ENCODE data around the gene CSTF2. TPM values are rescaled to one million over a fixed set of nuclear protein-coding genes. Genes with fewer than 3 reads are reported as not detected.
"Not testable (repeated sequence)": the region's sequence is repeated elsewhere in the genome, so short reads cannot be mapped to it uniquely, and the experiment has no call there.

Gene CSTF2, protein sequence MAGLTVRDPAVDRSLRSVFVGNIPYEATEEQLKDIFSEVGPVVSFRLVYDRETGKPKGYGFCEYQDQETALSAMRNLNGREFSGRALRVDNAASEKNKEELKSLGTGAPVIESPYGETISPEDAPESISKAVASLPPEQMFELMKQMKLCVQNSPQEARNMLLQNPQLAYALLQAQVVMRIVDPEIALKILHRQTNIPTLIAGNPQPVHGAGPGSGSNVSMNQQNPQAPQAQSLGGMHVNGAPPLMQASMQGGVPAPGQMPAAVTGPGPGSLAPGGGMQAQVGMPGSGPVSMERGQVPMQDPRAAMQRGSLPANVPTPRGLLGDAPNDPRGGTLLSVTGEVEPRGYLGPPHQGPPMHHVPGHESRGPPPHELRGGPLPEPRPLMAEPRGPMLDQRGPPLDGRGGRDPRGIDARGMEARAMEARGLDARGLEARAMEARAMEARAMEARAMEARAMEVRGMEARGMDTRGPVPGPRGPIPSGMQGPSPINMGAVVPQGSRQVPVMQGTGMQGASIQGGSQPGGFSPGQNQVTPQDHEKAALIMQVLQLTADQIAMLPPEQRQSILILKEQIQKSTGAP
- total RNA-seq (ENCODE audit: unreplicated experiment): 17.2 TPM
- long read RNA-seq, transcript CSTF2-203 (15 exons, 2,074 nt): major isoform, 12 of 20 reads
- long read RNA-seq, partial matches to known transcripts: 1 of 20 reads
- long read RNA-seq, other reads (novel, unspliced or antisense): 4 of 20 reads

DNA sequence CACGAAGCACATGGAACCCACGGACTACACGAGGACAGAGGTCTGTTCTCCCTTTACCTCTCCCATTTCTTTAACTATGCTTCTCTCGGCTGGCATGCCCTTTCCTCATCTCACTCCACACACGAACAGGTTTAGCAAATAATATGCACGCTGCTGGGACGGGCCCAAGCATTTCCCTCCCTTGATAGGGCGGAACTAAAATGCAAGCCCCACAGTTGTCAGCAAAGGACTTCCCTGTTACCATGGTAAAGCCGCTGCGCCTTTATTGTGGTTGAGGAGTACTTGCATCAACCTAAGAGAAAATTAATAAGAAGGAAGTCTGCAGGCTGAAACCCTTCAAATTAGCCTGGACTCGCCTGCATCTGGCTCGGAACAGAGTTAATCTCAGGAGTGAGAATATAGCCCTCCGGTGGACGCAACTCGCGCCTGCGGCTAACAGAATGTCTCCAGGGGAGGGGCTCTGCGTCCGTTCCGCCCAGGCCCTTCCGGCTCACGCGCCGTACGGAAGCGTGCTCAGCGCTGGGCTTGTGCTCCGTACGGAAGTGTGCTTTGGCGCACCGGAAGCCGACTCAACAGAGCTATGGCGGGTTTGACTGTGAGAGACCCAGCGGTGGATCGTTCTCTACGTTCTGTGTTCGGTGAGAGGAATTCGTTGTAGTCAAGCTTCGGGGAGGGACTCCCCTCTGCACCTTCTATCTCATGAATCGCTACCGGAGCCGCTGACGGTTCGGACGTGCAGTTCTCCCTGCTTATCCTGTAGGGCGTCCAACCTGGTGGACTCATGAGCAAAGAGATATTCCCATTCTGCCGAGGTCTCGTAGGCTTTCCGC lies at the start of gene CSTF2:
TSS of gene CSTF2 (plus strand) at position 555 of the 830 bp plus-strand sequence. CDS start at position 581, 26 bp downstream.
- no peaks in the 10 kb centered on the region for H3K27me3 Mint-ChIP-seq (ENCODE audit: unreplicated experiment)
- H3K9me3 Mint-ChIP-seq (ENCODE audit: unreplicated experiment): no peaks in the 10 kb centered on the region
- H3K4me1 Mint-ChIP-seq (ENCODE audit: low read depth, unreplicated experiment): no peaks in the 10 kb centered on the region

DNA sequence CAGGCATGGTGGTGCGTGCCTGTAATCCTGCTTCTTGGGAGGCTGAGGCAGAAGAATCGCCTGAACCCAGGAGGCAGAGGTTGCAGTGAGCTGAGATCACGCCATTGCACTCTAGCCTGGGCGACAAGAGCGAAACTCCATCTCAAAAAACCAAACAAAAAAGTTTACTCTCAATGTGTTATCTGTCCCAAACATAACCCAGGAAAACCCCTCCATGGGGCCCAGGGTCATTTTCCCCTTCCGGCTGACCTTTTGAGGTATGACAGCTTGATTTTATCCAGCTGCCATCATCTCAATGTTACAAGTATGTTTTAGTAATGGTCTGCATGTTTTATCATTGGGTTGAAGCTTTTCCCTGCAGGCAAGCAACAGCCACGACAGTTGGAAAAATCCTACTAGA lies 23.8 kb upstream of the CSTF2 start:
- not testable (repeated sequence) for DNase-seq; H3K27me3 Mint-ChIP-seq (ENCODE audit: unreplicated experiment); H3K4me3 Mint-ChIP-seq (ENCODE audit: unreplicated experiment); H3K27ac Mint-ChIP-seq (ENCODE audit: unreplicated experiment); H3K36me3 Mint-ChIP-seq (ENCODE audit: unreplicated experiment); H3K4me1 Mint-ChIP-seq (ENCODE audit: low read depth, unreplicated experiment); H3K9me3 Mint-ChIP-seq (ENCODE audit: unreplicated experiment)

More for the DNA sequence above, at the start of gene CSTF2:
- Mint-ChIP-seq H3K4me3 (ENCODE audit: unreplicated experiment) (peak within 1 kb of the TSS; percentile 98), H3K27ac (ENCODE audit: unreplicated experiment) (peak within 1 kb of the TSS; percentile 46), H3K36me3 (ENCODE audit: unreplicated experiment) (no peaks in the 10 kb centered on the region)
- TF ChIP-seq, protein P1, sequence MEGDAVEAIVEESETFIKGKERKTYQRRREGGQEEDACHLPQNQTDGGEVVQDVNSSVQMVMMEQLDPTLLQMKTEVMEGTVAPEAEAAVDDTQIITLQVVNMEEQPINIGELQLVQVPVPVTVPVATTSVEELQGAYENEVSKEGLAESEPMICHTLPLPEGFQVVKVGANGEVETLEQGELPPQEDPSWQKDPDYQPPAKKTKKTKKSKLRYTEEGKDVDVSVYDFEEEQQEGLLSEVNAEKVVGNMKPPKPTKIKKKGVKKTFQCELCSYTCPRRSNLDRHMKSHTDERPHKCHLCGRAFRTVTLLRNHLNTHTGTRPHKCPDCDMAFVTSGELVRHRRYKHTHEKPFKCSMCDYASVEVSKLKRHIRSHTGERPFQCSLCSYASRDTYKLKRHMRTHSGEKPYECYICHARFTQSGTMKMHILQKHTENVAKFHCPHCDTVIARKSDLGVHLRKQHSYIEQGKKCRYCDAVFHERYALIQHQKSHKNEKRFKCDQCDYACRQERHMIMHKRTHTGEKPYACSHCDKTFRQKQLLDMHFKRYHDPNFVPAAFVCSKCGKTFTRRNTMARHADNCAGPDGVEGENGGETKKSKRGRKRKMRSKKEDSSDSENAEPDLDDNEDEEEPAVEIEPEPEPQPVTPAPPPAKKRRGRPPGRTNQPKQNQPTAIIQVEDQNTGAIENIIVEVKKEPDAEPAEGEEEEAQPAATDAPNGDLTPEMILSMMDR (IDR thresholded peaks at IDR 0.05; ENCODE audit: partially characterized antibody, unreplicated experiment): no peak
- peak; percentile 79 for DNase-seq

DNA sequence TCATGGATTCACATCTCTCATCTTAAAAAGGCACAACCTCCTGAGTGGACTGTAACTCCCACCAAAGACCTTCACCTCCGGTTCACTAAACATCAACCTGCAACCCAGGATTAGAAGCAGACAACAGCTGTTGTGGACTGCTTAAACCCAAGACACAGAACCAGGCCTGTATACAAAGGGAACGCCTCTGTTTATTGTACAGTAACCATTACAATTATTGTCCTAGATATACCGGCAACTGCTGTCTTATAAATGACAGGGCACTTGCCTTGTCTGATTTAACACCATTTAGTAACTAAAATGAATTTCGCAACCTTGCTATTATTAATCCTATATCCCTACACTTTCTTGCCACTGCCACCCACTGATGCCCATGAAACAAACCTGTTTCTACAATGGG lies 22.8 kb upstream of the CSTF2 start:
- no peak overlapping the region for H3K27ac Mint-ChIP-seq (ENCODE audit: unreplicated experiment)
- H3K4me1 Mint-ChIP-seq (ENCODE audit: low read depth, unreplicated experiment): no peaks in the 10 kb centered on the region
- H3K36me3 Mint-ChIP-seq (ENCODE audit: unreplicated experiment): no peaks in the 10 kb centered on the region
- H3K27me3 Mint-ChIP-seq (ENCODE audit: unreplicated experiment): peaks cover 2% of the 10 kb centered on the region
- H3K9me3 Mint-ChIP-seq (ENCODE audit: unreplicated experiment): no peaks in the 10 kb centered on the region
- H3K4me3 Mint-ChIP-seq (ENCODE audit: unreplicated experiment): no peak overlapping the region
- TF ChIP-seq, protein P1 (IDR thresholded peaks at IDR 0.05; ENCODE audit: partially characterized antibody, unreplicated experiment): no peak
- no peak for DNase-seq

DNA sequence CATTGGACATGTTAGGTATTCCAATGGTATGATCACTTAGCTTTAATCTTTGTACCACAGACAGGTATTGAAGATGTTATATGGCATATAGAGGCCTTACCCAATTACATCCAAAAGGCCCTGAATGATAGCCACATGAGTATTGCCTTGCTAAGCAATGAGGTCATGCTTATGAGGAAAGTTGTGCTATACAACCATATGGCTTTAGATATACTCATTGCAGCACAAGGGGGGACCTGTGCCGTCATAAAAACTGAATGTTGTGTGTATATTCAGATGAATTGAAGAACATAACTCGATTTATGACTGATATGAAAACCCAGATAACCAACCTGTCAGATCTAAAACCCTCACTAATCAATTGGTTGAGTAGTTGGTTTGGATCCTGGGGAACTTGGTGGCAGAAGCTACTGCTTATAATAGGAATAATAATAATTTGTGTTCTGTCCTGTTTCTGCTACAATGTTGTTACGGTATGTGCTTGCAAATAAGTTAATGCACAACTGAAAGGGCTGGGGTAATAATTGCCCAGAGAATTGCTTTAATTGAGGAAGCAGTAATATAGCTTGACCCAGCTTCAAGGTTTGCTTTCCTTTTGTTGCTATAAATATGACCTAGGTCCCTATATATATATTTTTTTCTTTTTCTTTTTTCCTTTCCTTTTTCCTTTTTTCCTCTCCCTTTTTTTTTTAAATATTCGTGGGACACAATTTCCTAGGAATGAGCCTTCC lies 21.5 kb upstream of the CSTF2 start:
- DNase-seq: no peak
- TF ChIP-seq, protein P1 (IDR thresholded peaks at IDR 0.05; ENCODE audit: partially characterized antibody, unreplicated experiment): no peak
- Mint-ChIP-seq H3K27ac (ENCODE audit: unreplicated experiment) (no peak overlapping the region), H3K9me3 (ENCODE audit: unreplicated experiment) (no peaks in the 10 kb centered on the region), H3K27me3 (ENCODE audit: unreplicated experiment) (peaks cover 2% of the 10 kb centered on the region), H3K36me3 (ENCODE audit: unreplicated experiment) (no peaks in the 10 kb centered on the region), H3K4me3 (ENCODE audit: unreplicated experiment) (no peak overlapping the region), H3K4me1 (ENCODE audit: low read depth, unreplicated experiment) (no peaks in the 10 kb centered on the region)

DNA sequence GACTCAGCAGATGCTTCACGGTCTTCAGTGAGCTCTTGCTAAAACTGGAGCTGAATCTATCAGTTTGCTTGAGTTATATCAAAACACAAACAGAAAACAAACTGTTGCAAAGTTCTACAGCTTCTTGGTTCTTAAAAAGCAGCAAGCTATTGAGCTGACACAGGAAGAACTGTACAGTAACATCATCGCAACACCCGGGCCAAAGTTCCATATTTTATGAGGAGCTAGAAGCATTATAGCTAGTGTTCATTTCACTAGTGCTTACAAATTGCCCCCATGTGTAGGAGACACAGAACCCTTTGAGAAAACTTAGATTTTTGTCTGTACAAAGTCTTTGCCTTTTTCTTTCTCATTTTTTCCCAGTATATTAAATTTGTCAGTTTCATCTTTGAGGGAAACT lies 17.3 kb upstream of the CSTF2 start:
- Mint-ChIP-seq H3K36me3 (ENCODE audit: unreplicated experiment) (no peaks in the 10 kb centered on the region), H3K9me3 (ENCODE audit: unreplicated experiment) (no peaks in the 10 kb centered on the region), H3K27me3 (ENCODE audit: unreplicated experiment) (peaks cover 2% of the 10 kb centered on the region), H3K4me3 (ENCODE audit: unreplicated experiment) (no peak overlapping the region), H3K4me1 (ENCODE audit: low read depth, unreplicated experiment) (no peaks in the 10 kb centered on the region), H3K27ac (ENCODE audit: unreplicated experiment) (no peak overlapping the region)
- no peak for DNase-seq
- TF ChIP-seq, protein P1 (IDR thresholded peaks at IDR 0.05; ENCODE audit: partially characterized antibody, unreplicated experiment): no peak

Data from glutamatergic neuron (in vitro differentiated cells).